Measurements from ENCODE around the gene TENT5C. TPM values are rescaled to one million over a fixed set of nuclear protein-coding genes. Genes with fewer than 3 reads are reported as not detected.
A peak's percentile ranks its signal among the peaks of the same experiment; 100 is the strongest.

Gene TENT5C
- total RNA-seq, 2 experiments from 2014 or later: 20.7 to 20.8 TPM

DNA sequence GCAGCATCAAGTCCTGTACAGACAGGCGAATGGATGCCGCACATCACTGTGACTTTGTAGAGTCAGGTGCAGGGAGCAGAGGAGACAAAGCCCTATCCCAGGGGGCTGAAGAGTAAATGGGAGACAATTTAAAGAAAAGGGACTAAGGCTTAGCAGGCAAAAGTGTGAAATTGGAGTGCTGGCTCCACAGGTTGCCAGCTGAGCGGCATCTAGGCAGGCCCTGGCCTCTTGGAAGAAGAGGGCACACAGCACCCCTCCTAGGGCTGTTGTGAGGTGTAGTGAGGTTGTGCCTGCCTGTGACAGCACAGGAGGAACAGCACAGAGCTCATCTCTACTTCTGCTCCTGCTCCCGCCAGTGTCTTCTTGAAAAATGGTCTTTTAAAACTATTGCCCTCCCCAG is 47.3 kb downstream of the TENT5C start:
- no peak overlapping the region for H3K4me3 Mint-ChIP-seq
- DNase-seq (no peak), ATAC-seq (no peak)
- CTCF ChIA-PET: interaction anchor here (0.7 kb wide), 1 partner anchor 32 kb away, joined by 3 read pairs; no protein-coding TSS in a partner anchor
- peaks cover 72% of the 10 kb centered on the region for H3K4me1 Mint-ChIP-seq (ENCODE audit: low read depth)
- H3K9me3 Mint-ChIP-seq (ENCODE audit: insufficient read depth): no peaks in the 10 kb centered on the region
- peak overlapping the region; percentile 44 for H3K27ac Mint-ChIP-seq
- POLR2A ChIA-PET: interaction anchor here (1.1 kb wide), 1 partner anchor 47 kb away, joined by 3 read pairs; the partner anchor contains the start of gene TENT5C
- peaks cover 27% of the 10 kb centered on the region for H3K27me3 Mint-ChIP-seq (ENCODE audit: low read depth)
- no peaks in the 10 kb centered on the region for H3K36me3 Mint-ChIP-seq (ENCODE audit: low read depth)

DNA sequence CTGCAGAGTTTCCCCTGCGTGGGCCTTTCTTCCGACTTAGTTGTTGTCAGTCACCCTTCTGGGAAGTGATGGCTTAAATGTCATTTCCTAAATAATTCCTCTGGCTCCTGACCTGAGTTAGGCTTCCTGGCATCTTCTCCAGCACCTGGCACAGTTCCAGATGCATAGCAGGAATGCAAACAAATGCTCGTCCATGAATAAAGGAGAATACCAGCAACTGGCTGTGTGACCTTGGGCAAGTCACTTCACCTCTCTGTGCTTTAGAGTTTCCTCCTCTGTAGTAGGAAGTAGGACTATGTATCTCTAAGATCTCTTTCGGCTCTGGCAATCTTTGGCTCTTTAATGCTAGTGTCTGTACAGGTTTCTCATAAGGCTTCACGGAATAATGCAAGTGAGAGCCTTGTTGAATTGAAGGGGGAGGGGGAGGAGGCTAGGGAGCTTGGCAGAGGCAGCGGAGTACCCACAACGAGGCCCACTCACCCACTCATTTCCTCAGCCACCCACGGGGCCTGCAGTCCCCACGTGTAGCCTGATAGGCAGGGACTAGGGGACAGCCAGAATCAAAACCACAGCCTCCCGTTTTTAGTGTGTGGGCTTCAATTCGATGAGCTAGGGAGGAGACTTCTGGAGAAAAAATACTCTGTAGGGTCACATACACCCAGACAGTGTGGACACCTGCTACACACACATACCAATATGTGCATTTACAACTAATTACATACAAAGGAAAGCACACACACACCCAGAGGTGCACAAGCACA is 48.1 kb downstream of the TENT5C start:
- peak overlapping the region; percentile 86 for H3K27ac Mint-ChIP-seq
- CTCF ChIA-PET: interaction anchor here (0.7 to 8.6 kb wide), 6 partner anchors 9 to 119 kb away, joined by 3 to 65 read pairs (median 20); partner anchors contain the start of gene TENT5C
- peaks cover 75% of the 10 kb centered on the region for H3K4me1 Mint-ChIP-seq (ENCODE audit: low read depth)
- DNase-seq (no peak), ATAC-seq (no peak)
- no peaks in the 10 kb centered on the region for H3K36me3 Mint-ChIP-seq (ENCODE audit: low read depth)
- peak overlapping the region; percentile 32 for H3K4me3 Mint-ChIP-seq
- H3K9me3 Mint-ChIP-seq (ENCODE audit: insufficient read depth): no peaks in the 10 kb centered on the region
- POLR2A ChIA-PET: interaction anchor here (0.5 to 3.1 kb wide), 3 partner anchors 47 to 903 kb away, joined by 3 to 37 read pairs (median 4); partner anchors contain the start of gene TENT5C
- peaks cover 24% of the 10 kb centered on the region for H3K27me3 Mint-ChIP-seq (ENCODE audit: low read depth)

DNA sequence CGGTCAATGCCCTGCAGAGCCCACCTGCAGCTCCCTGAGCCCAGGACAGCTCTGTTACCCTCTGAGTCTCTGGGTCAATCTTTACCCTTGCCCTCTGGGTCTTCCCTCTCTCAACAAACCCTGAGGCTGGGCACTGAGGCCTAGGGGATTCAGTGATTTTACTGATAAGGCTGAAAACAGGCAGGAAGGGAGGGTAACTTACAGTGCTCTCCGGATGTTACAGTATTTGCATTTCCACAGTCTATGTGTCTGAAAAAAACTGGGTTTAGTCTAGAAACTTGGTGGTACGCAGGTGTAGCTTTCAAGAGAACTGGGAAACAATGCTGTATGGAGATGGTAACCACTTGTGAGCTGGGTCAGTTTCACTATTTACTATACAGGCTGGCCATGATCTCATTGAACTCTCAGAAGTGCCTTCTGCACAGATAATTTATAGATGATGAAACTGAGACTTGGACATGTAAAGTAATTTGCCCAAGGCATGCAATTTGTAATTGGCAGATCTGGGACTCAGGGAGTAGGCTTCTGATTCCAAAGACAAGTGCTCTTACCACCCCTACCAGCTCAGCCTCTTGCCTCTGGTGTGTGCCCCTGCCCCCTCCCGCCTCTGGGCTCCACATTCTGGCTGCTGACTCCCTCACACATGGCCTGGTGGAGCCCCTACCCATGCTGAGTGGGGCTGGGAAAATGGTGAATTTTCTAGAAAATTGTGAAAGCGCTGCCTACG is 48.8 kb downstream of the TENT5C start:
- H3K27me3 Mint-ChIP-seq (ENCODE audit: low read depth): peaks cover 22% of the 10 kb centered on the region
- peak overlapping the region; percentile 86 for H3K27ac Mint-ChIP-seq
- no peaks in the 10 kb centered on the region for H3K9me3 Mint-ChIP-seq (ENCODE audit: insufficient read depth)
- ATAC-seq (peak; percentile 7), DNase-seq (no peak)
- CTCF ChIA-PET: interaction anchor here (0.8 to 8.6 kb wide), 12 partner anchors 8 to 120 kb away, joined by 3 to 65 read pairs (median 4); partner anchors contain the start of gene TENT5C
- peaks cover 76% of the 10 kb centered on the region for H3K4me1 Mint-ChIP-seq (ENCODE audit: low read depth)
- peak overlapping the region; percentile 25 for H3K4me3 Mint-ChIP-seq
- POLR2A ChIA-PET: interaction anchor here (0.5 to 3.1 kb wide), 5 partner anchors 10 to 904 kb away, joined by 3 to 37 read pairs (median 7); partner anchors contain the start of gene TENT5C
- H3K36me3 Mint-ChIP-seq (ENCODE audit: low read depth): no peaks in the 10 kb centered on the region

DNA sequence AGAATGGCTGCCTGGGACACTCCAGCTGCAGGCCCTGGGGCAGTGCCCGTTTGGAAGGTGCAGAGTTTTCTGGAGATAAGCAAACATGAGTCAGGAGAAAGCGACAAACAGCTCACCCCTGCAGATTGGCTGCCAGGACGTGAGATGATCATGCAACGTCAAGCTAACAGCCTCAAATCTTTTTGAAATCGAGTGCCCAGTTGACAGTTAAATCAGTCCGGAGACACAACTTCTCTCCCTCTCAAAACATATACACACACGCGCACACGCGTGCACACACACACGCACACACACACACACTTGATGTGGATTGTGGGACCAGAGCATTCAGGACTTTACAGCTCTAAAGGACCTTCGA is 49.4 kb downstream of the TENT5C start:
- Mint-ChIP-seq H3K27ac (peak overlapping the region; percentile 86), H3K9me3 (ENCODE audit: insufficient read depth) (no peaks in the 10 kb centered on the region), H3K4me1 (ENCODE audit: low read depth) (peaks cover 82% of the 10 kb centered on the region), H3K27me3 (ENCODE audit: low read depth) (peaks cover 19% of the 10 kb centered on the region), H3K36me3 (ENCODE audit: low read depth) (no peaks in the 10 kb centered on the region), H3K4me3 (peak overlapping the region; percentile 63)
- ChIA-PET POLR2A (interaction anchor here (0.5 to 3.1 kb wide), 5 partner anchors 10 to 288 kb away, joined by 3 to 37 read pairs (median 7); partner anchors contain the start of genes MAN1A2 and TENT5C), CTCF (interaction anchor here (0.8 to 8.6 kb wide), 16 partner anchors 7 to 121 kb away, joined by 3 to 65 read pairs (median 4); partner anchors contain the start of gene TENT5C)
- no peak for DNase-seq
- no peak for ATAC-seq

DNA sequence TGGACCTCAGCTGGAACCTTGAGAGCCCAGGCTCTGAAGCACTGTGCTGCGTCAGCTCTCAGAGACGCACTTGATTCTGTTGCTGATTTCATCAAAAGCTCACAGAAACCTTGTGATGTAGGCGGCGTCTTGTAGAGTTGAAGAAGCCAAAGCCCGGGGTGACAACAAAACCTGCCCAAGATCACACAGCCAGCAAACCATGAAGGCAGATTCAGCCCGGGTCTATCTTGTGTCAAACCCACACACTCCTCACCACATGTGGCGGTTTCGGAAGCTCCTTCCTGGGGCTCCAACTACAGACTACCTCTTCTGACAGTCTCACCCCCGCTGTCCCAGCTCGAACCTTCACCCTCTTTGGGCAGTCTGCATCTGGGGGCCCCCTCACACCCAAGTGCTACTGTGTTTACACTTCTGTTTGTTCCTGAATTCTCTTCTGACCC is 50.4 kb downstream of the TENT5C start:
- Mint-ChIP-seq H3K27ac (peak overlapping the region; percentile 86), H3K36me3 (ENCODE audit: low read depth) (peaks cover 2% of the 10 kb centered on the region), H3K4me1 (ENCODE audit: low read depth) (peaks cover 91% of the 10 kb centered on the region), H3K4me3 (peak overlapping the region; percentile 63), H3K9me3 (ENCODE audit: insufficient read depth) (no peaks in the 10 kb centered on the region), H3K27me3 (ENCODE audit: low read depth) (peaks cover 14% of the 10 kb centered on the region)
- peak; percentile 94 for DNase-seq
- ChIA-PET CTCF (interaction anchor here (0.7 to 8.6 kb wide), 18 partner anchors 9 to 142 kb away, joined by 3 to 65 read pairs (median 4); partner anchors contain the start of gene TENT5C), POLR2A (interaction anchor here (1.1 to 3.1 kb wide), 5 partner anchors 9 to 49 kb away, joined by 3 to 37 read pairs (median 7); partner anchors contain the start of gene TENT5C)
- ATAC-seq: peak; percentile 68

DNA sequence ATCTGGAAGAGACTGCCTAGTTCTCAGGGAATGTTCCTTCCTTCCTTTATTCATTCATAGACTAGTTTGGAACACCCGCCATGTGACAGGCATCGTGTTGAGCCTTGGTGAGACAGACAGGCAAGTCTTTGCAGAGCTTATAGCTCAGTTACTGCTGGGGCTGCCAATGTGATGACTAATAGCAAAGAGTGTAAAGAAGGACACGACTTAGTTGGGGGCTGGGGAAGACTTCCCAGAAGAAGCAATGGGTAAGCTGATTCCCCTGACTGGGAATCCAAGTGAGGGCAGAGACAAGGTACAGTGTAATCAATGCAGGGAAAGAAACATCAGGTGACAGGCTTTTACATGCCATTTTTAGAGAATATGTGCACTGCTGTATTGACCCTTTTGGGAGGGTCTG is 51.2 kb downstream of the TENT5C start:
- no peak for ATAC-seq
- H3K4me1 Mint-ChIP-seq (ENCODE audit: low read depth): peaks cover 97% of the 10 kb centered on the region
- H3K36me3 Mint-ChIP-seq (ENCODE audit: low read depth): peaks cover 10% of the 10 kb centered on the region
- peak; percentile 43 for DNase-seq
- ChIA-PET CTCF (interaction anchor here (0.6 to 8.6 kb wide), 7 partner anchors 12 to 122 kb away, joined by 3 to 65 read pairs (median 11); partner anchors contain the start of gene TENT5C), POLR2A (interaction anchor here (0.5 to 3.1 kb wide), 7 partner anchors 8 to 50 kb away, joined by 3 to 37 read pairs (median 5); partner anchors contain the start of gene TENT5C)
- peak overlapping the region; percentile 63 for H3K4me3 Mint-ChIP-seq
- H3K9me3 Mint-ChIP-seq (ENCODE audit: insufficient read depth): peaks cover 4% of the 10 kb centered on the region
- peaks cover 11% of the 10 kb centered on the region for H3K27me3 Mint-ChIP-seq (ENCODE audit: low read depth)
- H3K27ac Mint-ChIP-seq: peak overlapping the region; percentile 86

DNA sequence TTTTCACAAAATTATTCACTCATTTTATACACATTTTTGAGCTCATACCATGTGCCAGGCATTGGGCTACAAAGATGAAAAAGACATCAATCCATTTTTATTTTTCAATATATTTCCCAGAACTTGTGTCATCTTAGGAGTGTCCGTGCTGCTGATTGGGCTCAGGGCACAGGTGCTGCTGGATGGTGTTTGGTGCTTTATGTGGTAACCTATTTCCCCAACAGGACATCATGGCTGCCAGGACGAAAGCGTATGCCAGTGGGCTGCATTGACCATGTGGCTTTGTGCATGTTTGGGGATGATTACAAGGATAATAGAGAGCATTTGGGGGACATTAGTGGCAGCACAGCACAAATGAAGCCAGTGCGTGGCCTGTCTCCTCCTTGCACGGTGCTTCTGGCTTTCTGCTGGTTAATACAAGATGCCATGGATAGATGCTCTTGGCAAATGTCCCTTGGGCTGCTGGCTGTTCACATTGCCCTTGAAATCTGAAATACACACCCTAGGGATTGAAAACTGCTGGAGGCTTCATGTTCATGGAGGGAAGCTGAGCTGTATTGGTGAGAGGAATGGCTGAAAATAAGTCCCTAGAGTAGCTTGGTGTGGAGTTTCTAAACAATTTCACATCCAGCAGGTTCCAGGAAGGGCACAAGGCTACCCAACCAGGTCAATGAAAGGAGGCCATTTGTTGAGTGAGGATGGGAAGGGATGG is 52.3 kb downstream of the TENT5C start:
- ATAC-seq (no peak), DNase-seq (no peak)
- Mint-ChIP-seq H3K4me3 (peak overlapping the region; percentile 54), H3K4me1 (ENCODE audit: low read depth) (peaks cover 97% of the 10 kb centered on the region), H3K27me3 (ENCODE audit: low read depth) (peaks cover 4% of the 10 kb centered on the region), H3K9me3 (ENCODE audit: insufficient read depth) (peaks cover 9% of the 10 kb centered on the region), H3K36me3 (ENCODE audit: low read depth) (peaks cover 15% of the 10 kb centered on the region), H3K27ac (peak overlapping the region; percentile 81)
- ChIA-PET POLR2A (interaction anchor here (0.9 to 3.9 kb wide), 6 partner anchors 15 to 96 kb away, joined by 3 to 37 read pairs (median 4); partner anchors contain the start of gene TENT5C), CTCF (interaction anchor here (1.0 to 8.6 kb wide), 6 partner anchors 17 to 124 kb away, joined by 3 to 65 read pairs (median 14); partner anchors contain the start of gene TENT5C)

DNA sequence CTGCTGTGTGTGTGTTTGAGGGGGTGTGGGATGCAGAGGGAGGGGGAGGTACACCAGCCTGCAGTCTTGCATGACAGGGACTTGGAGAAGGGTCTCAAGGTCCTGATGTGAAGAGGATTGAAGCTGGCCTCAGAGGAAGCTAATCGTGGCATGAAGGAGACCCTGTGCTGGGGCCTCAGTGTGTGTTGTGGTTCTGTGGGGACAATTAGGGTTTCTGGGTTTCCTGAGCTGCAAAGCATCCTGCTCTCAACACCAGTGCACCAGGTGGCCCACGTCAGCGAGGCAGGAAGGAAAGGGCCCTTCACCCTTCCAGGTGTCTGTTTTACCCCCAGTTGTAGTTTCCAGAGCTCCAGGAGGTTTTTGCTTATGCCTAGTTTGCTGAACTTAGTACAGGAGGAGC is 52.8 kb downstream of the TENT5C start:
- DNase-seq: peak; percentile 93
- ATAC-seq: peak; percentile 52
- POLR2A ChIA-PET: interaction anchor here (0.9 to 3.9 kb wide), 5 partner anchors 15 to 95 kb away, joined by 3 to 37 read pairs (median 4); partner anchors contain the start of gene TENT5C
- H3K27ac Mint-ChIP-seq: peak overlapping the region; percentile 81
- peaks cover 19% of the 10 kb centered on the region for H3K36me3 Mint-ChIP-seq (ENCODE audit: low read depth)
- peak overlapping the region; percentile 54 for H3K4me3 Mint-ChIP-seq
- H3K9me3 Mint-ChIP-seq (ENCODE audit: insufficient read depth): peaks cover 9% of the 10 kb centered on the region
- peaks cover 97% of the 10 kb centered on the region for H3K4me1 Mint-ChIP-seq (ENCODE audit: low read depth)
- no peaks in the 10 kb centered on the region for H3K27me3 Mint-ChIP-seq (ENCODE audit: low read depth)
- CTCF ChIA-PET: interaction anchor here (0.6 to 8.6 kb wide), 8 partner anchors 9 to 124 kb away, joined by 3 to 65 read pairs (median 6); partner anchors contain the start of gene TENT5C

DNA sequence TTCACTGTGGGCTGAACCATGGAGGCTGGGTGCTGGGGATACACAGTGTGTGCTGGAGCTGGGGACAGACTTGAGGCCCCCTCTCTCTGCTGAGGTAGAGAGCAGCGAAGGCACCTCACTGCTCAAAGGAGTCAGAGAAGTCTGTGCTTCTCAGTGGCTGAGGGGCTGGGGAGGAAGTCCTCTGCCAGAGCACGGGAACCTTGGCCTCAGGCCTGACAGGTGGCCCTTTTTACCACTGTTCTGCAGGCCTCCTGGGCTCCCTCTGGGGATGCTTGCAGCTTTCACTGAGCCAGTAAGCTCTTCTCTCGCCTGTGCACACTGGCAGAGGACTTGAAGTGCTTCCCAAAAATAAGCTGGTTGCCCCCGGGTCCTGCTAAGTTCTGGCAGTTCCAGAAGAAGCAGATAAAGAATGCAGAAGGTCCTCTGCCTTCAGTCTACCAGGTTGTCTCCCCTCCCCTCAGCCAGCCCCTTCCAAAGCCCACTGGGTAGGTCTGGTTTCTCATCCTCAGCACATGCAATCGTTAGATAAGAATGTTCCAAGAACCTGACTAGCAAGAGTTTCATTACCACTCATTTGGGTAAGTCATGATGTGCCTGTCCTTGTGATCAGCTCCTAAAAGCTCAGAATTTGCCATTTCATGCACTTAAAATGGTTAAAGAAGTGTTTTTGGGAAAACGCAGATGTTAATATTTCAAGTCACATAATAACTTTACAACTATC is 53.9 kb downstream of the TENT5C start:
- Mint-ChIP-seq H3K4me3 (peak overlapping the region; percentile 29), H3K9me3 (ENCODE audit: insufficient read depth) (peaks cover 9% of the 10 kb centered on the region), H3K27me3 (ENCODE audit: low read depth) (no peaks in the 10 kb centered on the region), H3K36me3 (ENCODE audit: low read depth) (peaks cover 20% of the 10 kb centered on the region), H3K4me1 (ENCODE audit: low read depth) (peaks cover 97% of the 10 kb centered on the region), H3K27ac (peak overlapping the region; percentile 81)
- POLR2A ChIA-PET: interaction anchor here (1.3 to 3.9 kb wide), 2 partner anchors 15 to 53 kb away, joined by 4 to 37 read pairs; partner anchors contain the start of gene TENT5C
- DNase-seq (peak; percentile 49), ATAC-seq (no peak)
- CTCF ChIA-PET: interaction anchor here (0.9 to 8.6 kb wide), 8 partner anchors 8 to 125 kb away, joined by 3 to 65 read pairs (median 5); partner anchors contain the start of gene TENT5C
